Measurements from ENCODE around the gene CDH23.

Gene CDH23

GRCh38 chr10:71829896-71830295 is 433.2 kb downstream of the CDH23 start:
- no peak for ATAC-seq
- TF ChIP-seq ZFP30 (CRISPR knock-in tag; IDR thresholded peaks at IDR 0.05) (no peak), ARNTL (CRISPR knock-in tag; IDR thresholded peaks at IDR 0.05; ENCODE audit: borderline replicate concordance, low read depth) (no peak), ZFP3 (CRISPR knock-in tag; IDR thresholded peaks at IDR 0.05) (no peak), CSRNP3 (CRISPR knock-in tag; IDR thresholded peaks at IDR 0.05) (no peak), SNAI2 (CRISPR knock-in tag; IDR thresholded peaks at IDR 0.05) (no peak), ESRRG (CRISPR knock-in tag; IDR thresholded peaks at IDR 0.05) (no peak), BACH2 (CRISPR knock-in tag; IDR thresholded peaks at IDR 0.05; ENCODE audit: borderline replicate concordance) (no peak), OSR1 (CRISPR knock-in tag; IDR thresholded peaks at IDR 0.05) (no peak), ZNF8 (CRISPR knock-in tag; IDR thresholded peaks at IDR 0.05) (no peak), ZNF565 (CRISPR knock-in tag; conservative IDR thresholded peaks at IDR 0.05; ENCODE audit: low read depth) (no peak), ZC3H10 (CRISPR knock-in tag; IDR thresholded peaks at IDR 0.05) (no peak), GLIS3 (CRISPR knock-in tag; IDR thresholded peaks at IDR 0.05) (no peak), TOX (CRISPR knock-in tag; IDR thresholded peaks at IDR 0.05; ENCODE audit: borderline replicate concordance) (no peak), PATZ1 (CRISPR knock-in tag; IDR thresholded peaks at IDR 0.05; ENCODE audit: borderline replicate concordance) (no peak), ISL1 (CRISPR knock-in tag; IDR thresholded peaks at IDR 0.05) (no peak), TSHZ2 (CRISPR knock-in tag; IDR thresholded peaks at IDR 0.05) (no peak), RARB (CRISPR knock-in tag; IDR thresholded peaks at IDR 0.05) (no peak)
- TF ChIP-seq, protein P1, sequence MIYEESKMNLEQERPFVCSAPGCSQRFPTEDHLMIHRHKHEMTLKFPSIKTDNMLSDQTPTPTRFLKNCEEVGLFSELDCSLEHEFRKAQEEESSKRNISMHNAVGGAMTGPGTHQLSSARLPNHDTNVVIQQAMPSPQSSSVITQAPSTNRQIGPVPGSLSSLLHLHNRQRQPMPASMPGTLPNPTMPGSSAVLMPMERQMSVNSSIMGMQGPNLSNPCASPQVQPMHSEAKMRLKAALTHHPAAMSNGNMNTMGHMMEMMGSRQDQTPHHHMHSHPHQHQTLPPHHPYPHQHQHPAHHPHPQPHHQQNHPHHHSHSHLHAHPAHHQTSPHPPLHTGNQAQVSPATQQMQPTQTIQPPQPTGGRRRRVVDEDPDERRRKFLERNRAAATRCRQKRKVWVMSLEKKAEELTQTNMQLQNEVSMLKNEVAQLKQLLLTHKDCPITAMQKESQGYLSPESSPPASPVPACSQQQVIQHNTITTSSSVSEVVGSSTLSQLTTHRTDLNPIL (CRISPR knock-in tag; IDR thresholded peaks at IDR 0.05; ENCODE audit: low read depth) = no peak

- TF ChIP-seq ZFP30 (CRISPR knock-in tag; IDR thresholded peaks at IDR 0.05) (no peak), ZNF70 (CRISPR knock-in tag; IDR thresholded peaks at IDR 0.05) (no peak), PPARA (CRISPR knock-in tag; IDR thresholded peaks at IDR 0.05; ENCODE audit: borderline replicate concordance) (no peak), TOX (CRISPR knock-in tag; IDR thresholded peaks at IDR 0.05; ENCODE audit: borderline replicate concordance) (no peak)
- ATAC-seq = no peak
Observed at GRCh38 chr10:71830726-71831125, 434.0 kb downstream of the CDH23 start.

DNA sequence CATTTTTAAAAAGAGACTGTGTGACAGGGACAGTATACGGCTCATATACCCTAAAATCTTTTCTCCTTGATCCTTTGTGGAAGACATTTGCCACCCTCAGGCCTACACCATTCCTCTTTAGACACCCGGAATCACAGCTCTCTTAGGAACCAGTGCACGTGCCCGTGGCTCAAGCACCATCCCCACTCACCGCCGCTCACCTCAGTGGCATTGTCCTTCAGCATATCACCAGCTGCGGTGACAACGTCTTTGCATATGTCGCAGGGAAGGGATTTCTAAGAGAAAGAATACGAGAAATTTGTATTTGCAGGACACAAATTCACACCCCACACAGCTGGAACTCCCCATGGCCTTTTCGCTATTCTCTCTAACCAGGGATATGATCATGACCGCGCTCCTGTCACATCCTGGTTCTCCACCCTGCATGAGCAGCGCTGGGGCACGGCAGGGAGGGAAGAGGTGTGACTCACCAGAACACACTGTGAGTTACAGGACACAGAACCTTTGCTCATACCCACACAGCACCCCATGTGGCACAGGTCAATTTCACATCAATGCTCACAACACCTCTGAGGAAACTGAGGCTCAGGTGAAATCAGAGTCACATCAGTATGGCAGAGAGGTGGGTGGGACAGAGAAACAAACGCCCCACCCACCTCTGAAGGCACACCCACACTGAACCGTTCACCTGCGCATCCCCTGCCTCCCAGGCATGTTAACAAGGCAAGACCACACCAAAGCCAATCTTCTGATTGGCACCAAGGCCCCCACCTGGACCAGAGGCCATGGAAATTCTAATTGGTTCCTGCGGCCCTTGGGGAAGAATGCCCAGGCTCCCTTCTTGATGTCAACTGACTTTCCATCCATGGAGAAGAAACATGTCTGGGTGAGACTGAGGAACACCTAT is 435.2 kb downstream of the CDH23 start:
- TF ChIP-seq ZC3H10 (CRISPR knock-in tag; IDR thresholded peaks at IDR 0.05) (no peak), TSHZ2 (CRISPR knock-in tag; IDR thresholded peaks at IDR 0.05) (no peak), ZFP30 (CRISPR knock-in tag; IDR thresholded peaks at IDR 0.05) (no peak), ARNTL (CRISPR knock-in tag; IDR thresholded peaks at IDR 0.05; ENCODE audit: borderline replicate concordance, low read depth) (no peak), ZFP3 (CRISPR knock-in tag; IDR thresholded peaks at IDR 0.05) (no peak), ESRRG (CRISPR knock-in tag; IDR thresholded peaks at IDR 0.05) (no peak), PPARA (CRISPR knock-in tag; IDR thresholded peaks at IDR 0.05; ENCODE audit: borderline replicate concordance) (no peak), CSRNP3 (CRISPR knock-in tag; IDR thresholded peaks at IDR 0.05) (no peak), ZNF70 (CRISPR knock-in tag; IDR thresholded peaks at IDR 0.05) (no peak), ISL1 (CRISPR knock-in tag; IDR thresholded peaks at IDR 0.05) (no peak)
- ATAC-seq = no peak
